GM18511 (cell line): Measurements from ENCODE around the gene PIF1.

Experiments used
- ATAC-seq: cut with Tn5 transposase; IDR thresholded peaks from one replicate; pipeline ENCODE4 v1.9.1; 2021; ENCODE audit warnings: mild to moderate bottlenecking, moderate library complexity; ENCODE audit not compliant: unreplicated experiment

PIF1 gene

DNA sequence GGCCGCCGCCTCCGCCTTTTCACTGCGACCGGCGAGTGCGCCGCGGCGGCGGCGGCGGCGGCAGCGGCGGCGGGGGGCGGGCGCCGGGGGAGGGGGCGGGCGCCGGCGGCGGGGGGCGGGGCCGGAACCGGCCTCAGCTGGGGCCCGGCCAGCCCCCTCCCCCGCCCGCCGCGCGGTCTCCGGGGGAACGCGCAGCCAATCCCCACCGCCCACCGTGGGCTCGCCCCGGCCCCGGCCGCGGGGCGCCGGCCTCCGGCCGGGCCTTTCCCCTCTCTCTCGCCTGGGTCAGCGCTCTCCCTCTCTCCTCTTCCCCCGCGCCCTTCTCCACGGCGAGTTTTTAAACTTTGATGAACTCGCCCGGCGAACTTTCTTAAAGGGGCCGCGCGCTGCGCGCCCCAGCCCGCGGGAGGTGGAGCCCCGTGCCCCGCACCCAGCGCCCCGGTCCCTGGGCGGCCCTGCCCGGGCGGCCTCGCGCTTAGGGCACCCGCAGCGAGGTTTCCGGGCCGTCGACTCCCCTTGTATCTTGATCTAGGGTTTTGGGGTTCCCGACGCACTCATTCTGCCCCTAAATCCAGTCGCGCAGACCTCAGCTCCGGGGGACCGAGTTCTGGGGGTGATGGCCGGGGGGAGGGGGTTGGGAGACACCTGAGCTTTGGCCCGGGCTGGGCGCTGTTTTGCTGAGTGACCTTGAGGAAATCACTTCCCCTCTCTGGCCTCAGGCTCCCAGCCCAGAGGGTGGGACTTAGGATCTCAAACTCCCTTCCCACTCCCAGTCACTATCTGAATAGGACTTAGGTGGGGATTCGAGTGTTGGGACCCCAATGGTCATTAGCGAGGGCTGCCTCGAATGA is 49.7 kb downstream of the PIF1 start, which contains the start of gene RBPMS2:
TSS of gene RBPMS2 (minus strand) at position 39 of the 851 bp plus-strand sequence. CDS start 270 bp downstream, outside the sequence.
- peak; percentile 46 for ATAC-seq

DNA sequence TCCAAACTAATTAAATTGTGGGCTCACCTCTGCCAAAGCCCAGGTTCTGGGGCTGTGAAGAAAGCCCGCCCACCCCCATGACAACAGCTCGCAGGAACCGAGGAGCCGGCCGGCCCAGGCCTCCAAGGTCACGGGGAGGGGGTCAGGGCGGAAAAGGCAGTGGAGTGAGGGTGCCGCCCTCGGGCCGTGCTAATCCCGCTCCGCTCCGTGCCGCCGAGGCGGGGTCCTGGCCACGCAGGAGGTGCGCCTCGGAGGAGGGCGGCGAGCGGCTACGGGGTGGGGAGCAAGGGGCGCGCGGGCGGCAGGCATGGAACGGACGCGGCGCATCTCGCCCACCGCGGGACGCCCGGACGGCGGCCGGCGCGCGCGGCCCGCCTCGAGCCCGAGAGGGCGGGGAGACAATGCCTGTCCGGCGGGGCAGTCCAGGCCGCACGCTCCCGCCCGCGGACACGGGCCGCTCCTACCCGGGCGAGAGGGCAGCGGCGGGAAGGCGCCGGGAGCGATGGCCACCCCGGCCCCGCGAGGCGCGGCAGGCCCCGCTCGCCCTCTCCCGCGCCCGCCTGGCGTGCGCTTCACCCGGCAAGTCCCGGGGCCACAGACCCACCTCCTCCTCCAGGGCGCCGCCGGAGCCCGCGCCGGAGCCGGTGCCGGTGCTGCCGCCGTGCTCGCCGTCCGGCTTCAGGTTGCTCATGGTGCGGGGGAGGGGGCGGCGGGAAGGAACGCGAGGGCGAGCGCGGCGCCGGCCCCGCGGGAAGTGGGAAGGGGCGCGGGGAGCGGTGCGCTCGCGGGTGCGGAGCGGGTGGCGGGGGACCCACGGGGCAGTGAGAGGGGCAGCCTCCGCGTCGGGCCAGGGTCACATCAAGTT is 50.6 kb downstream of the PIF1 start:
- peak; percentile 31 for ATAC-seq

DNA sequence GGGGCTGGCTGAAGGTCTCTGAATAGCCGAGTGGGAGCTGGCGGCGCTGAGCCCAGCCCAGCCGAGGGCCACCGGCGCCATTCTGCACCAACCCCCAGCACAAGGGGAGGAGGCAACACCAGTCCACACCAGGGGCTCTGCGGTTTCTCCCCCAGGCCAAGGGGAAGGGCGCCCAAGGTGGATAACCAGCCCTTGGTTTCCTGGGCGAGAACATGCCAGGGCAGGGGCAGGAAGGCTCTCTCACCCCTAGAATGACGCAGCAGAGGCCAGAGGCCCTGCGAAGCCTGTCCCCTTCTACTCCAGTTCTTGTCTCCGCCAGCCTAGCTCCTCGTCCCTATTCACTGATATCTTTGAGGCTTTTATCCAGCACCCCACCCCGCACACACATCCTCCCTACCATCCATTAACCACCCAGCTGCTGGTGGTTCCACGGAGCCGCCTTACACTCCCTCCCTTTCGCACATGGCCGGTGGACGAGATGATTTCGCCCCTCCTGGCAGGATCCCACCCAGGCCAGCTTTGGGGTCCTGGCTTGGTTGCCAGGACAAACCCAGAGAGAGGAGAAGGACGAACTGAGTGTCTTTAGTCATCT is 51.3 kb downstream of the PIF1 start:
- no peak for ATAC-seq

DNA sequence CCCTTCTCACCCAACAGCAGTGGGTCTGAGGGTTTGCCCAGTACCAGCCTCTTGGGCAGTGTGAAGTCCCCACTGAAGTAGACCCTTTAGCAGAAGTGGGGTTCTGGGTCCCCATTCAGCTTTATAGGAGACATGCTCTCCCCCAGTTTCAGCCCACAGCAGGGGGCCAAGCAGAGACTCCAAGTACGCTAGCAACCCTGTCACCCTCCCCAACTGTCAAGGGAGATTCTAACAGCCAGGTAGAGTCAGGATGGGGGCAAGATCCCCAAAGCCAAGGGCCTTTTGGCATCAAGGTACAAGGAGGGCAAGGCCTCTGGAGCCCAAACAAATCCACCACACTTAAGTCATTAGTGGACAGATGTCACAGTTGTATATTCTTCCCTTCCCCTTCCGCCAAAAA is 51.8 kb downstream of the PIF1 start:
- ATAC-seq = no peak

DNA sequence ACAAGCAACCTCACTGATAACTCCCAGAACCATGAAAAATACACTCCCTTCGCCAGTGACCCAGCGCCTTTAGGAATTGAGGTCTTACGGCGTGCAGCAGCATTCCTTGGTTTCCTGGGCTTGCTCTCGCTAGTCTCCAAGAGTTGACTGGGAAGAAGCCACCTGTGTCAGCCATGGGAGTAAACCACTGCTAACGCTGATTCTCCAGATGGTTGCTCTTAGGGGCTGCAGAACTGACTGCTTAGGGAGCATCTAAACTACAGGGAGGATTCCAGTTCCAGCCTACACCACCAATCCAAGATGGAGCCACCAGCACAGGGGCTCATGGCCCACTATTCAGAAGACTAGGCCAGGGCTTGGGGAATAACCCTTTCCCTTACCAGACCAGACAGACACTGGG is 52.5 kb downstream of the PIF1 start:
- ATAC-seq = no peak

DNA sequence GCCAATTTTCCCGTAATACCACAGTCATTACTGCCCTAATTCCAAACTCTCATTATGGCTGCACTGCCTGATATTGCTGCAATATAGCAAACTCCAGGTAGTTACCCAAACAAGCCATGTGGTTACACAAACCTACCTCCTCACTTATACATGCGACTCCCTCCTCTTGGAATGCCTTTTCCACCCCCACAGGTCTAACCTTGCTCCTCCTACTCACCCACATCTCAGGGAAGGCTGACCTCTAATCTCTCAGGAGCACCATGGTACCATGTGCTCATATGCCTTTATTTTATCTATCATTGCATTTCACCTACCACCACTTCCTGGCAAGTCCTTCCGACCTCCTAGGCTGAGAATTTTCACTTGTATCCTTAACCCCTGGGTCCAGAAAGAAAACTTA is 53.0 kb downstream of the PIF1 start:
- ATAC-seq = no peak

- no peak for ATAC-seq
These were observed 54.8 kb downstream of the PIF1 start for GRCh38 chr15:64770626-64771025.

DNA sequence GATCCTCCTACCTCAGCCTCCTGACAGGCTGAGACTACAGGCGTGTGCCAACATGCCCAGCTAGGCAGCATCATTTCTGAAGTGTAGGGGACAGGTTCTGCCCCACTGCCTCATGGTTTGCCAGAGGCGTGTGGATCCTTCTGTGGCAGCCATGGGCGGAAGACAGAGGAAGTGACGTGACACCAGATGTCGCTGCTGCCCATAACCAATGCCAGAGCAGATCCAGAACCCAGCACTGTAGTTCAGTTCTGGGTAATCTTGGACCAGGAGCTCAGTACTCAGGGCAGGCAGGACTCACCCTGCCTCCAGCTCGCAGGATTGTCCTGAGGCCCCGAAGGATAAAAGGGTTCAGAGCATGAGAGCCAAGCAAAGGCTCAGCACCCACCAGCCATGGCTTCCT is 58.2 kb downstream of the PIF1 start:
- ATAC-seq = no peak

DNA sequence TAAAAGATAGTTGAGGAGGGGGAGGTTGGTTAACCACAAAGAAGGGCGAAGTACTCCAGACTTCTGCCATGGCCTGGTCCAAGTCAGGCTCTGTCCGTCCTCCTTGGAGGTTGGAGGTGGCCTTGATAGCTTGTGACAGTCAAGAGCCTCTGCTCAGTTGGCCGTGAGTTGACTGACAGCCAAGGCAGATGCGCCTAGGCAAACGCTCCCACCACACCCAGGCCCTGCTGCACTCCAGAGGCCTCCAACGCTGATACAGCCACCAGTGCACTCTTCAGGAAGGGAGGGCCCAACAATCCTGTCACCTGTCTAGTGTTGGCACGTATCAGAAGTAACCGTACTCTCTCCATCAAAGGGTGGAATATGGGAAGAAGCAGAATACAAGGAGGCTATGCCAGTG is 59.4 kb downstream of the PIF1 start:
- no peak for ATAC-seq
